ENCODE data around the gene PCDHGA2.

Gene PCDHGA2

DNA sequence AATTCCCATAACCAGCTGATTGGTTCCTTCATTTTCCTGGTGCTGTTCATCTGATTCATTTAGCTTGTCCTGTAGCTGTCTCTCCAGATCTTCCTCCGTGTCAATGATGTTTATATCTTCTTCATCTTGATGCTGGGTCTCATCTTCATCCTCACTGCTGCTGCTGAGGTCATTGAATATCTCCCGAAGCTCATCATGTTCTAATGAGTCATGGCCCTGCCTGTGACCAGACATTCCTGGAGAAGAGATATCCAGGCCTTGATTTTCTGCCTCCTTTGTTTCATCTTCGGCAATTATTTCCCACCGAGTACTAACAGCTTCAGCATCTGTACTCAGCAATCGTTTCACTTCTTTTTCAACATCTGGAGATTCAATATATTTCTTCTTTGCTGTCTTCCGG lies 19.4 kb upstream of the PCDHGA2 start:
- Mint-ChIP-seq H3K36me3 (ENCODE audit: low read depth) (peaks cover 83% of the 10 kb centered on the region), H3K4me1 (peaks cover 5% of the 10 kb centered on the region), H3K27me3 (ENCODE audit: low read depth) (peaks cover 8% of the 10 kb centered on the region), H3K27ac (no peak overlapping the region), H3K4me3 (peak overlapping the region; percentile 94 to 99 (median 97)), H3K9me3 (peaks cover 69% of the 10 kb centered on the region)
- TF ChIP-seq, protein P1, sequence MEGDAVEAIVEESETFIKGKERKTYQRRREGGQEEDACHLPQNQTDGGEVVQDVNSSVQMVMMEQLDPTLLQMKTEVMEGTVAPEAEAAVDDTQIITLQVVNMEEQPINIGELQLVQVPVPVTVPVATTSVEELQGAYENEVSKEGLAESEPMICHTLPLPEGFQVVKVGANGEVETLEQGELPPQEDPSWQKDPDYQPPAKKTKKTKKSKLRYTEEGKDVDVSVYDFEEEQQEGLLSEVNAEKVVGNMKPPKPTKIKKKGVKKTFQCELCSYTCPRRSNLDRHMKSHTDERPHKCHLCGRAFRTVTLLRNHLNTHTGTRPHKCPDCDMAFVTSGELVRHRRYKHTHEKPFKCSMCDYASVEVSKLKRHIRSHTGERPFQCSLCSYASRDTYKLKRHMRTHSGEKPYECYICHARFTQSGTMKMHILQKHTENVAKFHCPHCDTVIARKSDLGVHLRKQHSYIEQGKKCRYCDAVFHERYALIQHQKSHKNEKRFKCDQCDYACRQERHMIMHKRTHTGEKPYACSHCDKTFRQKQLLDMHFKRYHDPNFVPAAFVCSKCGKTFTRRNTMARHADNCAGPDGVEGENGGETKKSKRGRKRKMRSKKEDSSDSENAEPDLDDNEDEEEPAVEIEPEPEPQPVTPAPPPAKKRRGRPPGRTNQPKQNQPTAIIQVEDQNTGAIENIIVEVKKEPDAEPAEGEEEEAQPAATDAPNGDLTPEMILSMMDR (IDR thresholded peaks at IDR 0.05; ENCODE audit: unreplicated experiment in 3 of 3): no peak

- TF ChIP-seq, protein P1 (IDR thresholded peaks at IDR 0.05; ENCODE audit: unreplicated experiment in 3 of 3): no peak
- peak overlapping the region; percentile 94 to 99 (median 97) for H3K4me3 Mint-ChIP-seq
- peak overlapping the region in 2 of 3 experiments; percentile 98 to 99 for H3K27ac Mint-ChIP-seq
- H3K27me3 Mint-ChIP-seq (ENCODE audit: low read depth): peaks cover 8% of the 10 kb centered on the region
- H3K36me3 Mint-ChIP-seq (ENCODE audit: low read depth): peaks cover 81% of the 10 kb centered on the region
- peaks cover 5% of the 10 kb centered on the region for H3K4me1 Mint-ChIP-seq
- peaks cover 67% of the 10 kb centered on the region for H3K9me3 Mint-ChIP-seq
Observed at GRCh38 chr5:141319699-141320098, 18.9 kb upstream of the PCDHGA2 start.

DNA sequence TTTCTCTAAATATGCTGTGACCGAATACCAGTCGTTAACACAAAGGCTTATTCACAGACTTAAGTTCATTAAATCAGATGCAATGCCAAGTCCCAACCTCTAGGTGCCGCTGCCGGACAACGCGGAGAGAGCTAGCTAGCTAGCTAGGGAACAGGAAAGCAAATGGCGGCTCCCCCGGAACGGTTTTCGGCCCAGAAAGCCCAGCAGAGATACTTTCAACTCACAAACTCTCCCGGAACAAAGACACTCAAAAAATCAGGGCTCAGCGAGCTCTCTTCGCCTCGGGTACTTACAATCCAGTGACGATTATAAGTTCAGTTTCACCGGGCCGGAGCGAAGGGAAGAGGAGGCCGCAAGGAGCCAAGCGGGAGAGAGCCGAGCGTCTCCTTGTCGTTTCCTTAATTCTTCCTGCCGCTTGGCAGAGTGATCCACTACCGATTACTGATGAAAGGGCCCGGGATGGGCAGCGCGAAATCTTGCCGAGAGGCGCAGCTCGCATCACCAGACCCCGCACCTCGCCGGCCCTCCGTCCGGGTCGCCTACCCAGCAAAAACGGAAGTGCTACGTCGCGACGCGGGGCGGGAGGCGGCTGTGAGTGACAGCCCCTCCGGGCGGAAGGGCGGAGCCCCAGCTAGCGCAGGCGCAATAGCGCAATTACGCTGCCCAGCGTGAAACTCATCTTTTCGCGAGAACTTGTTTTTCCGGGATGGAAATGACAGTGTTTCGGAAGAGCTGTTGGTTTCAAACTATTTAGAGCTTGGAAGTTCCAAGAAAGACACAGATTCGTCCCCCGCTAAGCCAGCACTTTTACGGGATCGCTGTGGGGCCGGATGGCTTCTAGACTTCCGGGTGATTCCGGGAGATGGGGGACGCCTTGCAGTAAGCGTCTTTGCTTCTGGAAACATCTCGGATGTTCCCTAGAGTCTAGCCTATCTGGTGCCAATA lies 18.1 kb upstream of the PCDHGA2 start, which contains the start of gene TAF7:
TAF7 (minus strand) TSS at position 560 of the 945 bp plus-strand sequence. CDS start 740 bp downstream, outside the sequence.
- Mint-ChIP-seq H3K4me1 (peaks cover 5% of the 10 kb centered on the region), H3K9me3 (peaks cover 63% of the 10 kb centered on the region), H3K4me3 (peak within 1 kb of the TSS; percentile 94 to 99 (median 97)), H3K27ac (peak within 1 kb of the TSS; percentile 98 to 99 (median 99)), H3K27me3 (ENCODE audit: low read depth) (peaks cover 8% of the 10 kb centered on the region), H3K36me3 (ENCODE audit: low read depth) (peaks cover 77% of the 10 kb centered on the region)
- TF ChIP-seq, protein P1 (IDR thresholded peaks at IDR 0.05; ENCODE audit: unreplicated experiment in 3 of 3): peak; percentile 89 to 95 (median 92)

- peaks cover 72% of the 10 kb centered on the region for H3K36me3 Mint-ChIP-seq (ENCODE audit: low read depth)
- peak overlapping the region in 2 of 3 experiments; percentile 57 to 63 for H3K27ac Mint-ChIP-seq
- TF ChIP-seq, protein P1 (IDR thresholded peaks at IDR 0.05; ENCODE audit: unreplicated experiment in 3 of 3): no peak
- peak overlapping the region; percentile 94 to 99 (median 97) for H3K4me3 Mint-ChIP-seq
- peaks cover 5% of the 10 kb centered on the region for H3K4me1 Mint-ChIP-seq
- H3K9me3 Mint-ChIP-seq: peaks cover 68% of the 10 kb centered on the region
- peaks cover 8% of the 10 kb centered on the region for H3K27me3 Mint-ChIP-seq (ENCODE audit: low read depth)
Observed at GRCh38 chr5:141322261-141322660, 16.3 kb upstream of the PCDHGA2 start.

DNA sequence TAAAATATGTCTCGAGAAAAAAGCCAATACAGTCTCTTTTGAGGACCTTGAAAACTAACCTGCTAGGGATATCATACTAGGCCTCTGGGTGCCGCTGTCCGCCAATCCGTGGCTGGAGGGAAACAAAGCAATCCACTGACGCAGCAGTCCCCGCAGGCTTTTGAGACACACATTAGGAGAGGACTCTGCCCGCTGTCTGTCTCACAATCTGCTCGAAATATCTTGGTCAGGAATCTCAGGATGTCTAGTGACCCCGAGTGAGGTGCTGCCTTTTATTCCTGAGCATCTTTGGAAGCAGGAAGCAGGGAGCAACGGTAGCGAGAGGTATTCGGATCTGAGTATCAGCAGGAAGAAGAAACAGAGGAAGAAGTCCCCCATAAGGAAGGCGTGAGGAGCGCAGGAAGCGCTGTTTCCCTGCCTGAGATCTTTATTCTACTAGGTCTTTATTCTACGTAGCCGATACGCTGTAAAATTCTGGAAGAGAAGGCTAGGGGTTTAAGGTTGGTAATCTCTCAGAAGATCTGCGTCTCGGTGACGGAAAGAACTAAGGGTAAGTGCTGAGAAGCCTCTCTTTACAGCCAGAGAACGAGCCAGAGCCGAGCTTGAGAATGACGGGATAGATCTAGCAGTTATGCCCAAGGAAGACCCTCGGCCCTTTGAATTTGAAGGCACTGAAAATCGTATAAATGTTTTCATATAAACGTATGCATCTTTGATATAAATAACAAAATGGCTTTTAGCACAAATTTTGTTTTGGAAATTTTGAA lies 12.3 kb upstream of the PCDHGA2 start:
- H3K27ac Mint-ChIP-seq: no peak overlapping the region
- TF ChIP-seq, protein P1 (IDR thresholded peaks at IDR 0.05; ENCODE audit: unreplicated experiment in 3 of 3): no peak

More for the DNA sequence above, 12.3 kb upstream of the PCDHGA2 start:
- Mint-ChIP-seq H3K4me3 (peak overlapping the region in 2 of 3 experiments; percentile 44 to 66), H3K4me1 (no peaks in the 10 kb centered on the region), H3K36me3 (ENCODE audit: low read depth) (peaks cover 38% of the 10 kb centered on the region), H3K9me3 (peaks cover 58% of the 10 kb centered on the region), H3K27me3 (ENCODE audit: low read depth) (no peaks in the 10 kb centered on the region)
